HG02763 (cell line): ENCODE data around the gene KRTAP10-1.
"Not testable (repeated sequence)": the region's sequence is repeated elsewhere in the genome, so short reads cannot be mapped to it uniquely, and the experiment has no call there.

Source experiments
- ATAC-seq: cut with Tn5 transposase; IDR thresholded peaks from one replicate; pipeline ENCODE4 v1.9.1; 2021; ENCODE audit warnings: mild to moderate bottlenecking, moderate library complexity; ENCODE audit not compliant: unreplicated experiment

KRTAP10-1 gene, protein sequence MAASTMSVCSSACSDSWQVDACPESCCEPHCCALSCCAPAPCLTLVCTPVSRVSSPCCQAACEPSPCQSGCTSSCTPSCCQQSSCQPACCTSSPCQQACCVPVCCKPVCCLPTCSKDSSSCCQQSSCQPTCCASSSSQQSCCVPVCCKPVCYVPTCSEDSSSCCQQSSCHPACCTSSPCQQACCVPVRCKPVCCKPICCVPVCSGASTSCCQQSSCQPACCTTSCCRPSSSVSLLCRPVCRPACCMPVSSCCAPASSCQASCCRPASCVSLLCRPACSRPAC

DNA sequence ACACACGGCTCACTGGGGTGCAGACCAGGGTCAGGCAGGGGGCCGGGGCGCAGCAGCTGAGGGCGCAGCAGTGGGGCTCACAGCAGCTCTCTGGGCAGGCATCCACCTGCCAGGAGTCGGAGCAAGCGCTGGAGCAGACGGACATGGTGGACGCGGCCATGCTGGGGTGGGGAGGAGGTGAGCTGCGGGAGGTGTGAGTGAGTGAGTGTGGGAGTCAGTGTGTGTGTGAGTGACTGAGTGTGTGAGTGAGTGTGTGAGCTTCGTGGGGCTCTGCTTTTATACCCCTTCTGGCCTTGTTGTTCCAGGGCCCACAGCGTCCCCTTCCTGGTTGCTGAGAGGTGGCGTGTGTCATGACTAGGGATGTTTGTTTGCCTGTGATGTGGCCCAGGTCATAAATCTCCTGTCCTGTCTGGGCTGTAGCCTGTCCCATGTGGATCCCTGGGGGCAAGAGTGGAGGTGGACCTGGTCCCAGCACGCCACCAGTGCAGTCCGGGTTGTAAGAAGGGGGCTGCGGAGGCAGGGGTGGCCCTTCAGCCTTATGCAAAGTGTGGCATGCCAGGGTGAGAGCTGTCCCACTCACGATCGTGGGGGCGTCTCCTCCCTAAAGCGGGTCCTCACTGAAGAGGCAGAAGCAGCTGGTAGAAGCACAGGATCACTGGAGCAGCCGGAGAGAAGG, at the start of gene KRTAP10-1:
TSS of gene KRTAP10-1 (minus strand) at position 205 of the 676 bp plus-strand sequence. CDS start at position 160, 45 bp downstream.
- ATAC-seq, result no peak

DNA sequence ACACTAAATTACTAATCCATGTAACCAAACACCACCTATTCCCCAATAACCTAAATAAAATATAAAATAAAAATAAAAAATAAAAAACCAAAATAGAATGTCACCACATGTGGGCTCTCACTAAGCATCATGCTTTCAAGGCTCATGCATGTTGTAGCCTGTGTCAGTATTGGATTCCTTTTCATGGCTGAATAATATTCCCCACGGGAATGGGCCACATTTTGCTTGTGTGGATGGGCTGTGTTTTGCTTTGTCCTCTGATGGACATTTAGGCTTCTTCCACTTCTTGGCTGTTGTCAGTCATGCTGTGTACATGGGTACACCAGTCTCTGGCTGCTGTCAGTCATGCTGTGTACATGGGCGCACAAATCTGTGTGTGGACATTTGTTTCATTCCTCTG, 49.1 kb upstream of the KRTAP10-1 start:
- ATAC-seq, result no peak

DNA sequence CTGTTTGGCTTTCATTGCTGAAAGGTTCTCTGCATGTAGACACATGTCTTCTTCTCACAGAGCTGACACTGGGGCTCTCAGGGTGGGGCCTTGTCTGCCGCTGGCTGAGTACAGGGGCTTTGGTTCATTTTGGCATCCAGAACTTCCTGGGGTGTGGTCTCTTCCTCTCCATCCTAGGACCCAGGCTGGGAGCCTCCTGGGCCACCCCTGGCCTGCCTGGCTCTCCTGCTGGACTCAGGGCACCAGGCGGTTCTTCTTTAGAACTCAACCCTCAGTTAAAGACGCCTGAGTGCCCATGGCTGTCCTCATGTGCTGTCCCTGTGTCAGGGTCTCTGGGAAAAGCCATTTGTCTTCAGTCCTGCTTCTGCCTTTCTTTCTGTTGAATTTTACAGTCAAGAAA, 45.9 kb upstream of the KRTAP10-1 start:
- ATAC-seq, result no peak

DNA sequence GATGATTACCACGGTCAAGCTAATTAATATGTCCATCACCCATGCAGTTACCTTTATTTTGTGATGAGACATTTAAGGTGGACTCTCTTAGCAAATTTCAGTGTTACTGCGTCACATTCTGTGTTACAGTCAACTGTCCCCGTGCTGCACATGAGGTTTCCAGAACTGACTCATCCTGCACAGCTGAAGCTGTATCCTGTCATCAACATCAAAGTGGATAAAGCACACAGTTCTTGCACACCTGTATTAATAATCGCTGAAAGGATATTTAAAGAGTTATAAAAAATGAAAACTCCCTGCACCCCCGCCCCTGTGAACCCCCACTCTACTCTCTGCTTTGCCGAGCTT, 43.8 kb upstream of the KRTAP10-1 start:
- no peak for ATAC-seq

DNA sequence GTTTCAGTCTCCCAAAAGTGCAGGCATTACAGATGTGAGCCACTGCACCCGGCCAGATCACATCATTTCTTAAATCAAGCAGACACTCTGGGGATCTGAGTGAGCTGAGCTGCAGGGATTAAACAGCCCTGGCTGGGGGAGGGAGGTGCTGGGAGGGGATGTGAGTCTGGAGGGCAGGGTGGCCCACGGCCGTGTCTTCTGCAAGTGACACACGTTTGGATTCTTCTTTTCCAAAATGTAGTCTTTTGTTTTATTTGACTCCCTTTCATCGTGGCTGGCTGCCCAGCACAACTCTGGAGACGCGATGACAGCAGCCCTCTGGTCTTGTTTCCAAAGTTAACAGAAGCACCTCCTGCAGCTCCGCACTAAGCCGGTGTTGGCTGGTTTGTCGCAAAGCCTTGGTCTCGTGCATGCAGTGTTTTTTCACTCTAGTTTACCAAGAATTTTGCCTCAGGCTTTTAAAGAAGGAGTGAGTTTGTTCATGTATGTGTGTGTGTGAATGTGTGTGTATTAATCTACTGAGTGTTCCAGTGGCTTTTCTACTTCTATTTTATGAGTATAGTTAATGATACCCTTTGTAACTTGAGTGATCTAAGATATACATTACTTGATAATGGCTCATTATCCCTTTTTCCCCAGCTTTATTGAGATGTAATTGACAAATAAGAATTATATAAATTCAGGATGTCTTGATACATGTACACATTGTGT, 43.2 kb upstream of the KRTAP10-1 start:
- no peak for ATAC-seq

DNA sequence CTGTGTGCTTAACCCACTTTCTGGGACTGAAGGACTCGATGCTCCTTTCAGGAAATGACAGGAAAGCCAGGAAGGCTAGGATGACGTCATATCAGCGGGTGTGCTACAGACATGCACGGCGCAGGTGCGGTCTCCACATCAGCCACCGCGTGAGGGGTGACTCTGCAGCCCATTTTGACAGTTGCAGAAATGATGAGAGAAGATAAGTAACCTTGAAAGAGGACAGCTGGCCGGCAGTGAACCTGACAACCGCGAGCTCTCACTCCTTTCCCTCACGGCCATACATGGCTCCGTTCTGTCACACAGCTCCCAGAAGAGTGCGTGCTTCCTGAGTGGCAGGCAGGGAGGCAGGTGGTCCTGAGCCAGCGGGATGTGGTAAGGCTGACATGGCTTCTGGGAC, 42.1 kb upstream of the KRTAP10-1 start:
- ATAC-seq, result no peak

DNA sequence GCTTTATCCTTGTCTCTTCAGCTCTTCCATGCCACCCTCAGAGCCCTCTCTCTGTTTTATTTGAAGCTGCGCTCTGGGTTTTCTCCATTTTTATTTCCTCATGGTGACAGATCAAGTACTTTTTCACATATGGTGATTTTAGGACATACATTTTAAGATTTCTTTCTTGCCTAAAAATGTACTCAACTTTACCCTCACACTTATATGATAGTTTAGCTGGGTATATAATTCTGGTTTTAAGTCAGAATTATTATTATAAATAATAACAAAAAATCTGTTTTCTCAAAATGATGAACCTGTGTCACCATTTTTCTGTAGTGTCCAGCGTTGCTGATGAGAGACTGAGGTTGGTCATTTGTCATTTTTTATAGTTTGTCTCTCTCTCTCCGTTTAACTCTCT, 41.2 kb upstream of the KRTAP10-1 start:
- no peak for ATAC-seq

DNA sequence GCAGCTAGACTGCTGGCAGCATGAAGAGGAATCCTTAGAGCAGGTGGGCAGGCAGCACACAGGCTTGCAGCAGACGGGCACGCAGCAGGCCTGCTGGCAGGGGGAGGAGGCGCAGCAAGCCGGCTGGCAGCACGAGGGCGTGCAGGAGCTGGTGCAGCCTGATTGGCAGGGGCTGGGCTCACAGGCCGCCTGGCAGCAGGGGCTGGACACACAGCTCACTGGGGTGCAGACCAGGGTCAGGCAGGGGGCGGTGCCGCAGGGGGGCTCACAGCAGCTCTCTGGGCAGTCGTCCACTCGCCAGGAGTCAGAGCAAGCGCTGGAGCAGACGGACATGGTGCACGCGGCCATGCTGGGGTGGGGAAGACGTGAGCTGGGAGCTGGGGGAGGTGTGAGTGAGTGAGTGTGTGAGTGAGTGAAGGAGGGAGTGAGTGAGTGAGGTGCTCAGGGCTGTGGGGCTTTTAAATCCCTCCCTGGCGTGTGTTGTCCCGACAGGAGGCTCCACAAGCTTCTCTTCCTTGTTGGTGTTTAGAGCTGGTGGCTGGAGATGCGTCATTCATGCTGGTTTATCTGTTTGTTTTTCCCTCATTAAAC, 40.3 kb upstream of the KRTAP10-1 start, which contains the start of gene KRTAP10-5:
TSS of gene KRTAP10-5 (minus strand) at position 374 of the 591 bp plus-strand sequence. CDS start at position 348, 26 bp downstream.
- ATAC-seq, result not testable (repeated sequence)

DNA sequence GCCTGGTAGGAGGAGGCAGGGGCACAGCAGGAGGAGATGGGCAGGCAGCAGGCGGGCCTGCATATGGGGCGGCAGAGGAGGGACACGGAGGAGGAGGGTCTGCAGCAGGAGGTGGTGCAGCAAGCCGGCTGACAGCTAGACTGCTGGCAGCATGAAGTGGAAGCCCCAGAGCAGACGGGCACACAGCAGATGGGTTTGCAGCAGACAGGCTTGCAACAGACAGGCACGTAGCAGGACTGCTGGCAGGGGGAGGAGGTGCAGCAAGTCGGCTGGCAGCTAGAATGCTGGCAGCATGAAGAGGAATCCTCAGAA, 39.8 kb upstream of the KRTAP10-1 start:
- ATAC-seq, result no peak

DNA sequence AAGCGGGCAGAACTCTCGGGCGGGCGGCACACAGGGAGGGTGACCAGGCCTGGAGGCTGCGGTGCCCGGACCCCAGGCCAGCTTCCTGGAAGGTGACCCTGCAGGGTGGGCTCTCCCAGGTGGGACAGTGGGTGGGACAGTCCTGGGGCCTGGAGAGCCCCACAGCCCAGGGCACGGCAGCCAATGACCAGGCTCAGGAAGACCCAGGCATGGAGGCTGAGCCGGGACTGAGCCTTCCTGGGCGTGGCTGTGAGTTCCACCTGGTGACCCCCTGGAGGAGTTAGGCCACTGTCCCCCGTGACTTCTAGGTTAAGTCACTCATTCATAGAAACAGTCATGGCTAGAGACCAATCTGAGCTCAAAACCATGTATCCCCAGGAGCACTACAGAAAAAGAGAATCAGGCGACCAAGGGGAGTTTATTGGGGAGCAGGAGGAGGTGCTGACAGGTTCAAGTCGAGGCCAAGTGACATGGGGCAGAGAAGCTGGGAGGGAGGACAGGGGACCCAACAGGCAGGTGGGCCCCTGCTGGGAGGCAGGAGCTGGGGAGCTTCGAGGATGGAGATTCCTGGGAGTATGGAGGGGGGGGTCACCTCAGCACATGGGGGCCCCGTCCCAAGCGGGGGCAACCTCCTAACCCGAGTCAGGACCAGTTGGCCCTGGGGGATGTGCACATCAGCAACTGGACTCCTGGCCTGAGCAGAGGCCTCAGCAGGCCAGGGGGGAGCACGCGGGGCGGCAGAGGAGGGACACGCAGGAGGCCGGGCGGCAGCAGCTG, 39.2 kb upstream of the KRTAP10-1 start:
- ATAC-seq, result no peak

DNA sequence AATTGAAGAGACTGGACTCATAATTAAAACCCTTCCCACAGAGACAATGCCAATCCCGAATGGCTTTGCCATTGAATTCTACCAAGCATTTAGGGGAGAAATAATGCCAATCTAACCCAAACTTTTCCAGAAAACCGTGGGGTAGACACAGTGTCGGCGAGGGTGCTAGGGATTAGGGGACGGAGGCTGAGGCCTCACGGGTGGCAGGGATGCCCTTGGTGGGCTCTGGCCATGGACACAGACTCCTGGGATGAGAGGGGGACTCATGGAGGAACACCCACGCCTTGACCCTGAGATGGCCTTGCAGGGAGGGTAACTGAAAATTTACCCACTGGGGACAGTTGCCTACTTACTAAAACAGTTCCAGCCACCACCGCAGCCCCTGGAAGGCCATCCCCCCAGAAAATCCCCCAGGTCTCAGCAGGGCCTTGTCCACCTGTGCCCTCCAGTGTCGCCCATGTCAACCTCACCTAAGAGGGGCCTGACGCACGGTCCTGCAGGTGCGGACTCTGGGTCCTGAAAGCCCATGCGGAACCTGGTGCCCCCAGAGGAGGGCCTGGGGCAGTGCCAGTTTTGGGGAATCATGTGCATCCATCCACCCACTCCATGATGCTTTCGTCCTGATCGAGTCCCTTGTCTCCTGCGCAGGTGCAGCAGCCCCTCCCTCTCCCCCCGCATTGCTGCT, 38.5 kb upstream of the KRTAP10-1 start:
- no peak for ATAC-seq

DNA sequence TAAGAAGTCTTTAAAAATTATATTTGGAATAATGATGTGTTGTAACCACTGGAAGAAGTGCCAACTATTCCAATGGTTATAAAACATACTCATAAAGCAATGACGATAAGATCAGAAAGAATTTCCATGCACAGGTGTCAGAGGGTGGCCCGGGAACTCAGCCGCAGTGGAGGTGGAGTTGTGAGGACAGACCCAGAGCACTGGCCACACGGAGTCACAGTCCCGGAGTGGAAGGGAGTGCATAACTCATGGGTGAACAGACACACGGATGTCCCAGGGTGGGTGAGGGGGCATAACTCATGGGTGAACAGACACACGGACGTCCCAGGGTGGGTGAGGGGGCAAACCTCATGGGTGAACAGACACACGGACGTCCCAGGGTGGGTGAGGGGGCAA, 36.0 kb upstream of the KRTAP10-1 start:
- no peak for ATAC-seq

DNA sequence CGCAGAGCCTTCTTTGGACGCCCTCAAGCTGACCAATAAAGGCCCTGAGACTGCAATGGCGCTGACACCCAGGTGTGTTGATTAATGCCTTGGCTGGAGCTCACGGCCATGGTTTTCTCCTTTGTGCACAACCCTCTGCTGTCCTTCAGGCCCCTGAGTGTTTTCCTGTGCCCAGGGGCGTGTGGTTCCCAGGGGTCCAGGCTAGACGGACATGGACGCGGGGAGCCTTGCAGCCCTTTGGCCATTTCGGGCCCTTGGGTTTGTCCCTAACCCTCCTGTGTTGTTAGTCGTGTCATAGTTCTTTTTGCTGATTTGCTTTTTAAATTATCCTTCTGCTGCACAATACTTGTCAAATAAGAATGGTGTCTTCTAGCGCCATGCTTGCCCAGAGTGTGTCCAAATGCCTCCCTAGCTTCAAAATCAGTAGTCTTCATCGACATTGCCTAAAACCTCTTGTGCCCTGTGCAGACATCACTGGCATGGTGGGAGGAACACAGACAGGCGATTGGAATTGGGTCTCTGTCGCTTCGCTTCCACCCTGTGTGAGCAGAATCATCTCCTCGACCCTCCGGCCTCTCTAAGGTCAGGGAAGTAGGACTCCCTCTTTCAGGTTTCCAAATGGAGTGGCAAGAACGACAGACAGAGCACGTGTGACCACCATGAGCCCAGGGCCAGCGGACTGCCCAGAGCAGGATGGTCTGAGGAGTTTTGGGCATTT, 35.5 kb upstream of the KRTAP10-1 start:
- no peak for ATAC-seq

DNA sequence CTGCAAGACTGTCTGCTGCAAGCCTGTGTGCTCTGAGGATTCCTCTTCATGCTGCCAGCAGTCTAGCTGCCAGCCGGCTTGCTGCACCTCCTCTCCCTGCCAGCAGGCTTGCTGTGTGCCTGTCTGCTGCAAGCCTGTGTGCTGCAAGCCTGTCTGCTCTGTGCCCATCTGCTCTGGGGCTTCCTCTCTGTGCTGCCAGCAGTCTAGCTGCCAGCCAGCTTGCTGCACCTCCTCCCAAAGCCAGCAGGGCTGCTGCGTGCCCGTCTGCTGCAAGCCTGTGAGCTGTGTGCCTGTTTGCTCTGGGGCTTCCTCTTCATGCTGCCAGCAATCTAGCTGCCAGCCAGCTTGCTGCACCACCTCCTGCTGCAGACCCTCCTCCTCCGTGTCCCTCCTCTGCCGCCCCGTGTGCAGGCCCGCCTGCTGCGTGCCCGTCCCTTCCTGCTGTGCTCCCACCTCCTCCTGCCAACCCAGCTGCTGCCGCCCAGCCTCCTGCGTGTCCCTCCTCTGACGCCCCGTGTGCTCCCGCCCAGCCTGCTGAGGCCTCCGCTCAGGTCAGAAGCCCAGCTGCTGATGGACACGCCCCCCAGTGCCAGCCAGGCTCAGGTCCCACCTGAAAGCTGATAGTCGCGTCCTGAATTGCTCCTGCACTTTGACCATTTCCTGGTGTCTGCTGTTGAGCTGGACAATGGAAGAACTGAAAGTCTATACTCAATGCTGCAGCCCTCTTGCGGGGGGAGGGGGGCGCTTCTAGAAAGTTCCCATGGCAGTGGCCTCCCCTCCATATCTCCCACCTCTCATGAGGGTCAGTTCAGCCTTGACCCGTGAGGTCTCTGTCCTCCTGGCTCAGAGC, 34.7 kb upstream of the KRTAP10-1 start:
- ATAC-seq, result no peak

DNA sequence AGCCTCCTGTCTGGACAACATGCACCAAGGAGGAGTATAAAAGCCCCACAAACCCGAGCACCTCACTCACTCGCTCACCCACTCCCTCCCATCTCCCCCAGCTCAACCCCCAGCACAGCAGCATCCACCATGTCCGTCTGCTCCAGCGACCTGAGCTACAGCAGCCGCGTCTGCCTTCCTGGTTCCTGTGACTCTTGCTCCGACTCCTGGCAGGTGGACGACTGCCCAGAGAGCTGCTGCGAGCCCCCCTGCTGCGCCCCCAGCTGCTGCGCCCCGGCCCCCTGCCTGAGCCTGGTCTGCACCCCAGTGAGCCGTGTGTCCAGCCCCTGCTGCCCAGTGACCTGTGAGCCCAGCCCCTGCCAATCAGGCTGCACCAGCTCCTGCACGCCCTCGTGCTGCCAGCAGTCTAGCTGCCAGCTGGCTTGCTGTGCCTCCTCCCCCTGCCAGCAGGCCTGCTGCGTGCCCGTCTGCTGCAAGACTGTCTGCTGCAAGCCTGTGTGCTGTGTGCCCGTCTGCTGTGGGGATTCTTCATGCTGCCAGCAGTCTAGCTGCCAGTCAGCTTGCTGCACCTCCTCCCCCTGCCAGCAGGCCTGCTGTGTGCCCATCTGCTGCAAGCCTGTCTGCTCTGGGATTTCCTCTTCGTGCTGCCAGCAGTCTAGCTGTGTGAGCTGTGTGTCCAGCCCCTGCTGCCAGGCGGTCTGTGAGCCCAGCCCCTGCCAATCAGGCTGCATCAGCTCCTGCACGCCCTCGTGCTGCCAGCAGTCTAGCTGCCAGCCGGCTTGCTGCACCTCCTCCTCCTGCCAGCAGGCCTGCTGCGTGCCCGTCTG, 33.8 kb upstream of the KRTAP10-1 start, which contains the start of gene KRTAP10-4:
TSS of gene KRTAP10-4 (plus strand) at position 100 of the 827 bp plus-strand sequence. CDS start at position 130, 30 bp downstream.
- not testable (repeated sequence) for ATAC-seq

DNA sequence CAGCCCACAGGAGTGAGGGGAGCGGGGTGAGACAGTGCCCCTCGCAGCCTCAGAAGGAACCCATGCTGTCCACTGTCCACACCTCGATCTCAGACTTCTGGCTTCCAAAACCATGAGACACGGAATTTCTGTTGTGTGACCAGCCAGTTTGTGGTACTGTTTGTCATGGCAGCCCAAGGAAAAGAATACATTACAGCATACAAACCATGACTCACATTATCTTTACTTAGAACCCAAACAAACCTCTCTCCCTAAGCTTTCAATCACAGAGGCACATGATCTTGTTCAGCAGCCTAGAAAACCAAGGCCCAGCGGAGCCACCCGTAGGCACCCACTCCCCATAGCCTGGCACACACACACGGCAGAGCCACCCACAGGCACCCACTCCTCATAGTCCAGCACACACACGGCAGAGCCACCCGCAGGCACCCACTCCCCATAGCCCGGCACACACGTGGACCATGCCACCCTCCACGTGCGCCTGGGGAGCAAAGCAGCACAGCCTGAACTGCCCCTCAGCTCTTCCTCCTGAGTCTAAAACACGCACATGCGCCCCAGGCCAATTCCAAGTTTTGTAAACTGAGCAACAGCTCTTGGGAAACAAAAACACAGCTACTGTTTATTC, 33.1 kb upstream of the KRTAP10-1 start:
- no peak for ATAC-seq
